ENCODE data around the gene ASB13. TPM values are rescaled to one million over a fixed set of nuclear protein-coding genes. Genes with fewer than 3 reads are reported as not detected.

ASB13 gene
- total and polyA plus RNA-seq, 2 donors (not counting 1 experiment from before 2014, with no cell fraction given): 5.4 to 15.4 TPM

DNA sequence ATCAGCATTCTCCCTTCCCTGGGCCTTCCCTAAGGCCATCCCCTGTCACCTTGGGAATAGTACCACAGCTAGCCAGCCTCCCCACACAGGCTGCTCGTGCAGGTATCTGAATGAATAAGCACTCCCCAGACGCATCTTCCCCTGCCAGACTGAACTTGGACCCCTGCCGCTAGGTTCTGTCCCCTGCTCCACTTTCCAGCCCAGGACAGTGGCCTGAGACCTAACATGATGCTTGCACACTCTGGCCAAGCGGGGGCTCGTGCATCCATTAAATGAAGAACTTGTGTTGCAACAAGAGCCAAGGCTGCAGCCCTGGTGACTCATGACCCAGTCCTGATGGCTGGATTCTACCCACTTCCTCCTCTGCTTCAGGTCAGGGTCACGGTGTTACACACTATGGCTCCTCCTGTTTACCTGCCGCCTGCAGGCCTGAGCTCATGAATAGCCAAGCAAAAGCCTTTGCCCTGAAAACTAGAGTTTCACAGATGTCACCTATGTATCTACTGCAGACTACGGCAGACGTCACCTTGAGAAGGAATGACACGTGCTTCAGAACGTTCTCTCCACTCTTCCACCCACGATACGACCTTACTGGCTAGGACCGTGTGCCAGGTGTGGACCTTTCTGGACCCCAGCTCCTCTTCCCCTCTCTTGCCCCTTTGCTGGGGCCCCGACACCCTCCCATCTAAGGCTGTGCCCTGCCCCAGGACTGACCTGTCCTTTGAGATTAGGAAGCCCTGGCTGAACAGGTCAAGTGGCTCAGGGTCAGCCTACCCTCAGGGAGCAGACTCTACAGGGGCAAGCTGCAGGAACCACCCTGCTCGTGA is 6.5 kb downstream of the ASB13 start:
- H3K27me3 ChIP-seq (ENCODE audit: control insufficient read depth, insufficient read depth, low read length): no peaks in the 10 kb centered on the region
- H3K9me3 ChIP-seq (ENCODE audit: control insufficient read depth, insufficient read depth, low read depth, low read length): no peaks in the 10 kb centered on the region
- no peaks in the 10 kb centered on the region for H3K36me3 ChIP-seq (ENCODE audit: control insufficient read depth, insufficient read depth, low read length)
- H3K79me2 ChIP-seq (ENCODE audit: control insufficient read depth, insufficient read depth, low read length): no peaks in the 10 kb centered on the region
- no peak overlapping the region for H3K4me2 ChIP-seq (ENCODE audit: extremely low read depth, insufficient read depth, low read length)
- no peak overlapping the region for H3K4me3 ChIP-seq (replicated peaks in 1 of 4; ENCODE audit: control extremely low read depth in 1 of 4, insufficient read depth in 1 of 4, low read depth in 3 of 4, low read length in 4 of 4)
- H2AFZ ChIP-seq (ENCODE audit: low read length): no peak overlapping the region
- H3K27ac ChIP-seq (ENCODE audit: insufficient read depth, low read length): no peak overlapping the region
- peaks cover 3% of the 10 kb centered on the region for H3K4me1 ChIP-seq (ENCODE audit: control insufficient read depth, extremely low read depth, insufficient read depth, low read length)
- no peak for TF ChIP-seq EZH2 (IDR thresholded peaks at IDR 0.05; ENCODE audit: low read length, missing control alignments)
- TF ChIP-seq, protein P1, sequence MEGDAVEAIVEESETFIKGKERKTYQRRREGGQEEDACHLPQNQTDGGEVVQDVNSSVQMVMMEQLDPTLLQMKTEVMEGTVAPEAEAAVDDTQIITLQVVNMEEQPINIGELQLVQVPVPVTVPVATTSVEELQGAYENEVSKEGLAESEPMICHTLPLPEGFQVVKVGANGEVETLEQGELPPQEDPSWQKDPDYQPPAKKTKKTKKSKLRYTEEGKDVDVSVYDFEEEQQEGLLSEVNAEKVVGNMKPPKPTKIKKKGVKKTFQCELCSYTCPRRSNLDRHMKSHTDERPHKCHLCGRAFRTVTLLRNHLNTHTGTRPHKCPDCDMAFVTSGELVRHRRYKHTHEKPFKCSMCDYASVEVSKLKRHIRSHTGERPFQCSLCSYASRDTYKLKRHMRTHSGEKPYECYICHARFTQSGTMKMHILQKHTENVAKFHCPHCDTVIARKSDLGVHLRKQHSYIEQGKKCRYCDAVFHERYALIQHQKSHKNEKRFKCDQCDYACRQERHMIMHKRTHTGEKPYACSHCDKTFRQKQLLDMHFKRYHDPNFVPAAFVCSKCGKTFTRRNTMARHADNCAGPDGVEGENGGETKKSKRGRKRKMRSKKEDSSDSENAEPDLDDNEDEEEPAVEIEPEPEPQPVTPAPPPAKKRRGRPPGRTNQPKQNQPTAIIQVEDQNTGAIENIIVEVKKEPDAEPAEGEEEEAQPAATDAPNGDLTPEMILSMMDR (conservative IDR thresholded peaks at IDR 0.05 in 1 of 2, IDR thresholded peaks at IDR 0.05 in 1 of 2; ENCODE audit: low read depth in 1 of 2, low read length in 2 of 2): no peak
- peak; percentile 59 to 62 for DNase-seq (ENCODE audit: low read depth in 2 of 2)
- H4K20me1 ChIP-seq (ENCODE audit: control insufficient read depth, extremely low read depth, insufficient read depth, low read length): no peaks in the 10 kb centered on the region
- no peak overlapping the region for H3K9ac ChIP-seq (ENCODE audit: insufficient read depth, low read length)

DNA sequence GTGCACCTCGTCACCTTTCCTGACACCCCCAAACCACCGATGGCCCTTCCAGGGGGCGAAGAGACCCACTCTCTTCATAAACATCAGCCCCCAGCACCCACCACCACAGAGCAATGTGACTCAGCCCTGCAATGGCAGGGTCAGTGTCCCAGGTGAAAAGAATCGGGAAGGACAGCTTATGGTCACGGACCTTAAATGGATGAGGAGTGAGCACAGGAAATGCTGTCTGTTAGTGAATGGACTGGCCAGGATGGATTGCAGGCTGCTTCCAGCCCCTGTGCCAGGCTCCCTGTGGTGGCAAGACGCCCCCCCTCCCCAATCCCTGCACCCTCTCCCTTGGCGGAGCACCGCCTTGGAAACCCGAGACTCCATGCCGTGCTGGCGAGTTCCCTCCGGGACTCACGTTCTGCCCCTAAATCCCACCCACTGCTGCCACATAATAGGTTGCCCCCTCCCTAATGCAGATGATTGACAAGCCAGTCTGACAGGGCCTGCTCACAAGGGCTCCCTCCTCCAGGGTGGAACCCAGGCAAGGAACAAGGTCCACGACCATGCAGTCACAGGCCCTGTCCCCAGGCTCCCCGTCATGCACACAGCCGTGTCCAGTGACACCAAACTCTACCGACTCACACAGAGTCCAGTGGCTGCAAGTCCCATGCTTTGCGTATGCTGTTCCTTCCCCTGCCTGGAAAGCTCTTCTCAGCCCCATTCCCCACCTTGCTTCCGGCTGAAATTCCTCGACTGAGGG is 7.3 kb downstream of the ASB13 start:
- Histone ChIP-seq H3K4me3 (replicated peaks in 1 of 4; ENCODE audit: control extremely low read depth in 1 of 4, insufficient read depth in 1 of 4, low read depth in 3 of 4, low read length in 4 of 4) (no peak overlapping the region), H3K4me1 (ENCODE audit: control insufficient read depth, extremely low read depth, insufficient read depth, low read length) (peaks cover 3% of the 10 kb centered on the region), H4K20me1 (ENCODE audit: control insufficient read depth, extremely low read depth, insufficient read depth, low read length) (no peaks in the 10 kb centered on the region), H3K27me3 (ENCODE audit: control insufficient read depth, insufficient read depth, low read length) (no peaks in the 10 kb centered on the region), H3K36me3 (ENCODE audit: control insufficient read depth, insufficient read depth, low read length) (no peaks in the 10 kb centered on the region), H3K9me3 (ENCODE audit: control insufficient read depth, insufficient read depth, low read depth, low read length) (no peaks in the 10 kb centered on the region), H3K9ac (ENCODE audit: insufficient read depth, low read length) (no peak overlapping the region), H2AFZ (ENCODE audit: low read length) (no peak overlapping the region), H3K79me2 (ENCODE audit: control insufficient read depth, insufficient read depth, low read length) (no peaks in the 10 kb centered on the region), H3K27ac (ENCODE audit: insufficient read depth, low read length) (no peak overlapping the region), H3K4me2 (ENCODE audit: extremely low read depth, insufficient read depth, low read length) (no peak overlapping the region)
- no peak for DNase-seq (ENCODE audit: low read depth in 2 of 2)
- TF ChIP-seq EZH2 (IDR thresholded peaks at IDR 0.05; ENCODE audit: low read length, missing control alignments): no peak
- TF ChIP-seq, protein P1 (conservative IDR thresholded peaks at IDR 0.05 in 1 of 2, IDR thresholded peaks at IDR 0.05 in 1 of 2; ENCODE audit: low read depth in 1 of 2, low read length in 2 of 2): no peak
